PC-3 (cell line): ENCODE measurements around the gene PTCD2. TPM values are rescaled to one million over a fixed set of nuclear protein-coding genes. Genes with fewer than 3 reads are reported as not detected.

Experiments used
- ATAC-seq: fragments of 200-7000 bp; cut with Tn5 transposase; 2 replicates; pipeline ENCODE4 v1.9.1; 2020; ENCODE audit warnings: mild to moderate bottlenecking, moderate library complexity
- BruUV-seq: library from RNA; stranded (reverse); fragments of 400-500 nt; replicated peaks from 2 replicates; lab custom pipeline; 2021; lab: Mats Ljungman, UMichigan
- CTCF ChIA-PET: fragments of 300-600 bp; sonication (Branson Sonifier 250); formaldehyde crosslinking; loops from one replicate; lab custom pipeline; 2022; ENCODE audit warnings: antibody characterized with exemption; lab: Charles Lee
- POLR2A ChIA-PET: fragments of 300-600 bp; sonication (Branson Sonifier 250); formaldehyde crosslinking; loops from one replicate; lab custom pipeline; 2022; ENCODE audit warnings: antibody characterized with exemption; ENCODE audit not compliant: unreplicated experiment; lab: Charles Lee
- DNase-seq: peaks from one replicate; pipeline ENCODE4 v3.0.0-alpha.2; 2015
- H2AFZ ChIP-seq: fragments of 300-600 bp; sonication (generic); 2 replicates; pipeline ENCODE4 v1.6.0; 2016; ENCODE audit warnings: antibody characterized with exemption, low read length
- H3F3A ChIP-seq: fragments of 300-600 bp; sonication (generic); one replicate; pipeline ENCODE4 v1.6.0; 2017; ENCODE audit warnings: antibody characterized with exemption, low read length, control low read depth, mild to moderate bottlenecking; ENCODE audit not compliant: unreplicated experiment
- H3K27ac ChIP-seq: fragments of 300-600 bp; sonication (generic); 2 replicates; pipeline ENCODE4 v1.5.1; 2016; ENCODE audit warnings: mild to moderate bottlenecking, low read length
- H3K27me3 ChIP-seq: fragments of 300-600 bp; sonication (generic); 2 replicates; pipeline ENCODE4 v1.6.1; 2016; ENCODE audit warnings: low read length, mixed read lengths
- H3K36me3 ChIP-seq: fragments of 300-600 bp; sonication (generic); 2 replicates; pipeline ENCODE4 v1.6.1; 2016; ENCODE audit warnings: low read depth, mixed run types, low read length, mixed read lengths
- H3K4me1 ChIP-seq: fragments of 300-600 bp; sonication (generic); 2 replicates; pipeline ENCODE4 v1.5.1; 2016; ENCODE audit warnings: low read length; ENCODE audit not compliant: insufficient read depth
- H3K4me2 ChIP-seq: fragments of 300-600 bp; sonication (generic); 2 replicates; pipeline ENCODE4 v1.6.0; 2016; ENCODE audit warnings: low read length
- H3K4me3 ChIP-seq: fragments of 300-600 bp; sonication (generic); 2 replicates; pipeline ENCODE4 v1.5.1; 2016; ENCODE audit warnings: mild to moderate bottlenecking, low read length, mixed read lengths
- H3K79me2 ChIP-seq: fragments of 300-600 bp; sonication (generic); 2 replicates; pipeline ENCODE4 v1.6.1; 2017; ENCODE audit warnings: low read length, mixed read lengths
- H3K9ac ChIP-seq: fragments of 300-600 bp; sonication (generic); 2 replicates; pipeline ENCODE4 v1.6.0; 2016; ENCODE audit warnings: mild to moderate bottlenecking, low read length
- H3K9me2 ChIP-seq: fragments of 300-600 bp; sonication (generic); replicated peaks from 2 replicates; pipeline ENCODE4 v1.6.1; 2016; ENCODE audit warnings: mixed run types, low read length, mixed read lengths
- H3K9me3 ChIP-seq: fragments of 300-600 bp; sonication (generic); 2 replicates; pipeline ENCODE4 v1.6.1; 2016; ENCODE audit warnings: low read length, mixed read lengths
- H4K20me1 ChIP-seq: fragments of 300-600 bp; sonication (generic); 2 replicates; pipeline ENCODE4 v1.6.1; 2016; ENCODE audit warnings: low read length, mixed read lengths
- EZH2 ChIP-seq: fragments of 300-600 bp; sonication (generic); IDR thresholded peaks from one replicate; pipeline ENCODE4 v1.6.1; 2017; ENCODE audit warnings: antibody characterized with exemption, mild to moderate bottlenecking, low read length; ENCODE audit not compliant: unreplicated experiment
- EZH2phosphoT487 ChIP-seq: fragments of 300-600 bp; sonication (generic); IDR thresholded peaks from 2 replicates; pipeline ENCODE4 v1.6.1; 2018; ENCODE audit warnings: mild to moderate bottlenecking, antibody characterized with exemption, low read length, borderline replicate concordance
- intact Hi-C: fragments of 100-400 bp; cut with micrococcal nuclease; formaldehyde crosslinking; loops from 2 replicates; pipeline ENCODE4 v1.9.0; 2023
- total RNA-seq: library from RNA; depleted of rRNA; stranded (reverse); fragments of >200 nt; gene quantifications from 2 replicates; pipeline ENCODE4 v1.2.3, GENCODE V29; 2014
- TF ChIP-seq, protein P1 (sequence below): fragments of 300-600 bp; sonication (generic); conservative IDR thresholded peaks from 2 replicates; pipeline ENCODE4 v1.5.1; 2017; ENCODE audit warnings: antibody characterized with exemption, low read depth, mild to moderate bottlenecking, low read length

The PTCD2 gene
- total RNA-seq, 1 experiment from 2014 or later = 3.4 TPM

DNA sequence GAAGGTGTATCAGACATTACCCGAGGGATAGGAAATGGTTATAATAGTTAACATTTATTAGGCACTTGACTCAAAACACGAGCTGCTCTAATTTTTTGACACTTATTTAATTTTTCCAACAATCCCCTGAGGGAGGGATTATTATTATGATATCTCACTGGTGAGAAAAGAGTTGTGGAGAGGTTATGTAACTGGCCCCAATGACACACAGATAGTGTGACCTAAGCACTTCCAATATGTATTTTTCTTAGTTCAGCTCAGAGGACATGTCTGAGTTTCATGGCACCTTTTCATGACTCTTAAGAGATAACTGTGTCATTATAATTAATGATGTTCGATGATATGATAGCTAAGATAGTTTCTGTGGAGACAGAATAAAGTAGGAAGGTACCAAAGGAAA is 86.9 kb downstream of the PTCD2 start:
- Histone ChIP-seq H3K4me1 (no peaks in the 10 kb centered on the region), H4K20me1 (no peaks in the 10 kb centered on the region), H3K27ac (no peak overlapping the region), H2AFZ (no peak overlapping the region), H3K9me3 (no peaks in the 10 kb centered on the region), H3K4me3 (no peak overlapping the region), H3K79me2 (no peaks in the 10 kb centered on the region), H3K4me2 (no peak overlapping the region), H3K36me3 (no peaks in the 10 kb centered on the region), H3F3A (no peaks in the 10 kb centered on the region), H3K9me2 (no peaks in the 10 kb centered on the region), H3K27me3 (no peaks in the 10 kb centered on the region), H3K9ac (no peak overlapping the region)
- no TSS peak for BruUV-seq
- DNase-seq = no peak
- ChIA-PET CTCF (no interaction called here), POLR2A (no interaction called here)
- ATAC-seq = no peak
- intact Hi-C loops = no loop called here
- TF ChIP-seq EZH2 (no peak), EZH2phosphoT487 (no peak)
- TF ChIP-seq, protein P1, sequence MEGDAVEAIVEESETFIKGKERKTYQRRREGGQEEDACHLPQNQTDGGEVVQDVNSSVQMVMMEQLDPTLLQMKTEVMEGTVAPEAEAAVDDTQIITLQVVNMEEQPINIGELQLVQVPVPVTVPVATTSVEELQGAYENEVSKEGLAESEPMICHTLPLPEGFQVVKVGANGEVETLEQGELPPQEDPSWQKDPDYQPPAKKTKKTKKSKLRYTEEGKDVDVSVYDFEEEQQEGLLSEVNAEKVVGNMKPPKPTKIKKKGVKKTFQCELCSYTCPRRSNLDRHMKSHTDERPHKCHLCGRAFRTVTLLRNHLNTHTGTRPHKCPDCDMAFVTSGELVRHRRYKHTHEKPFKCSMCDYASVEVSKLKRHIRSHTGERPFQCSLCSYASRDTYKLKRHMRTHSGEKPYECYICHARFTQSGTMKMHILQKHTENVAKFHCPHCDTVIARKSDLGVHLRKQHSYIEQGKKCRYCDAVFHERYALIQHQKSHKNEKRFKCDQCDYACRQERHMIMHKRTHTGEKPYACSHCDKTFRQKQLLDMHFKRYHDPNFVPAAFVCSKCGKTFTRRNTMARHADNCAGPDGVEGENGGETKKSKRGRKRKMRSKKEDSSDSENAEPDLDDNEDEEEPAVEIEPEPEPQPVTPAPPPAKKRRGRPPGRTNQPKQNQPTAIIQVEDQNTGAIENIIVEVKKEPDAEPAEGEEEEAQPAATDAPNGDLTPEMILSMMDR = no peak

DNA sequence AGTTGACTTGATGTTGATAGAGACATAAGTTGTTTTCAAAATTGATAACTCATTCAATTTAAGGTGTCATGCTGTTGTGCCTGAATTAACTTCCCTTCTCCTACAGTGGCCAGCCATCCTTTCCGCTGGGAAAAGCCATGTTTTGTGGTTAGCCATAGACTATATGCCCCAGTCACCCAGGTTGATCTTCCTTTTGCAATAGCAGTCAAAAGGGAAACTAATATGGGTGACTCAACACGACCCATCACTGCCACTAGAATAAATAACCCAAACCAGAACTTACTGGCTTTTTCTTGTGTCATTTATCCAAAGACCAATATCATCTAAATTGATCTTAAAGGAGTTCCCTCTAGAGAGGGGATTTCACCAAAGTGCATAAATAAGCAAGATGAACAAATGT is 87.4 kb downstream of the PTCD2 start:
- H3K9me3 ChIP-seq = no peaks in the 10 kb centered on the region
- ATAC-seq = no peak

DNA sequence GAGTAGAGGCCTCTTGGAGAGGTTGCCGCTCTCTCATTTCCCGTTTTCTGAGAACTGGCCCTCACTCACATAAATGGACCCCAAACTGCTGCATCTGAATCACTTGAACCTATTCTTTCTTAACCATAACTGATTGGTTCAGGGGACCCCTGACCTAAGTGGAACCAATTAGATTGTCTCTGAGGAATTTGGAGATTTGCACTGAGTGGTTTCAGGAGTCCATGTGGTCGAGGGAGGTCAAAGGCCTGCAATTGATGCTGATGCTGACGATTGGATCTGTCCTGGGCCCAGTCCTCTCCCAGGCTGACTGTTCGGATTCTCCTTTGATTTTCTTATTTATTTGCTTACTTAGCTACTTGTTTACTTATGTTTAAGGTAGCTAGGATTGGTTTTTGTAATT is 88.0 kb downstream of the PTCD2 start:
- no peak for TF ChIP-seq EZH2
- TF ChIP-seq, protein P1 = no peak
- no peak for TF ChIP-seq EZH2phosphoT487
- Histone ChIP-seq H4K20me1 (no peaks in the 10 kb centered on the region), H3K4me1 (no peaks in the 10 kb centered on the region), H2AFZ (no peak overlapping the region), H3K36me3 (no peaks in the 10 kb centered on the region), H3K27ac (no peak overlapping the region), H3K79me2 (no peaks in the 10 kb centered on the region), H3K9me3 (no peaks in the 10 kb centered on the region), H3K4me3 (no peak overlapping the region), H3F3A (no peaks in the 10 kb centered on the region), H3K4me2 (no peak overlapping the region), H3K27me3 (no peaks in the 10 kb centered on the region), H3K9me2 (no peaks in the 10 kb centered on the region), H3K9ac (no peak overlapping the region)
- CTCF ChIA-PET = no interaction called here
- no peak for ATAC-seq
- no TSS peak for BruUV-seq
- DNase-seq = no peak
- intact Hi-C loops = no loop called here
- POLR2A ChIA-PET = no interaction called here

More for the DNA sequence above, 87.4 kb downstream of the PTCD2 start:
- BruUV-seq = no TSS peak
- no peaks in the 10 kb centered on the region for H3F3A ChIP-seq
- no peaks in the 10 kb centered on the region for H3K27me3 ChIP-seq
- POLR2A ChIA-PET = no interaction called here
- no peaks in the 10 kb centered on the region for H4K20me1 ChIP-seq
- H3K27ac ChIP-seq = no peak overlapping the region
- TF ChIP-seq EZH2 (no peak), EZH2phosphoT487 (no peak)
- TF ChIP-seq, protein P1 = no peak
- no peaks in the 10 kb centered on the region for H3K36me3 ChIP-seq
- CTCF ChIA-PET = no interaction called here
- DNase-seq = no peak
- no peak overlapping the region for H3K4me3 ChIP-seq
- H3K4me2 ChIP-seq = no peak overlapping the region
- no peaks in the 10 kb centered on the region for H3K79me2 ChIP-seq
- H3K4me1 ChIP-seq = no peaks in the 10 kb centered on the region
- no peak overlapping the region for H3K9ac ChIP-seq
- intact Hi-C loops = no loop called here
- H2AFZ ChIP-seq = no peak overlapping the region
- H3K9me2 ChIP-seq = no peaks in the 10 kb centered on the region
